HUDEP-2 (cell line): Measurements from ENCODE around the gene FBXO28.

Experiments used
- DNase-seq, 76 experiments: peaks; one replicate each; lab custom pipeline; 2025; ENCODE audit not compliant: unreplicated experiment in 76 of 76; lab: John Stamatoyannopoulos, UW

The FBXO28 gene

DNA sequence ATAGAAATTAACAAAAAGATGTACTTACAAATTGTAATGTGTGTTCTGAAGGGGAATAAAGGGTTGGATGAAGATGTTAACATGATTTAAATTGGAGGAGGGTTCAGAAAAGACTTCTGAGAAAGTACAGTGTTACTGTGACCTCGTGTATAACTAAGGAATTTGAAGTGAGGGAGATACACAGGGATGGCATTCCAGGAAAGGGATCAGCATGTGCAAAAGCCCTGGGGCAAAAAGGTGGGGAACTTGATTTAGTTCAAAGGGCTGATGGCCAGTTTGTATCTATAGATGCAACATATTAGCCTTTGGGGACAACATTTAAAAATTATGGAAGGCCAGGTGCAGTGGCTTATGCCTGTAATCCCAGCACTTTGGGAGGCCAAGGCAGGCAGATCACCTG is 35.8 kb downstream of the FBXO28 start:
- DNase-seq = no peak

DNA sequence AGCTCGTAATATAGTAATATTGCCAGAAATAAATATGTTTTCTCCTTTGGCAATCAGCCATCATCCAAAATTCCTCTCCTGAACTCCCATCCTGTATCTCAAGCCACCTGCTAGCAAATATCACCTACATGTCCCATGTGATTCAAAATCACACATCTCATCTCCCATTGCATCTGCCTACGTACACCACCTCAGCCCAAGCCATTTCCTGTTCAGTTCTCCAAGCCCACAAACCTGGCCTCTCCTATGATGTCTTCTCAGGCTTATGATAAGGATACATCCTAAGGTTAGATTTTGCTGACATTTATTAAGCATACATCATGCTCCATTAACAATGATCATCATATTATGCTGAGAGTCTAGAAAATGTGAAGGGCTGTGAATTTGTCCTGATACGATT is 37.2 kb downstream of the FBXO28 start:
- no peak for DNase-seq

DNA sequence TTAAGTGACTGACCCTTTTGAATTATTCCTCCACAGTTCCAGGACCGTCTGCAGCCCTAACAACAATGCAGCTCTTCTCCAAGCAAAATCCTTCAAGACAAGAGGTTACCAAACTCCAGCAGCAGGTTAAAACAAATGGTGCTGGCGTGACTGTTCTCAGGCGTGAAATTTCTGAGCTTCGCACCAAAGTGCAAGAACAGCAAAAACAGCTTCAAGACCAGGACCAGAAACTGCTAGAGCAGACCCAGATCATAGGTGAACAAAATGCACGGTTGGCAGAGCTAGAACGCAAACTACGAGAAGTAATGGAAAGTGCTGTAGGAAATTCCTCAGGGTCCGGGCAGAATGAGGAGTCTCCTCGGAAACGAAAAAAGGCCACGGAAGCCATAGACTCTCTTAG is 43.4 kb downstream of the FBXO28 start:
- DNase-seq = no peak

DNA sequence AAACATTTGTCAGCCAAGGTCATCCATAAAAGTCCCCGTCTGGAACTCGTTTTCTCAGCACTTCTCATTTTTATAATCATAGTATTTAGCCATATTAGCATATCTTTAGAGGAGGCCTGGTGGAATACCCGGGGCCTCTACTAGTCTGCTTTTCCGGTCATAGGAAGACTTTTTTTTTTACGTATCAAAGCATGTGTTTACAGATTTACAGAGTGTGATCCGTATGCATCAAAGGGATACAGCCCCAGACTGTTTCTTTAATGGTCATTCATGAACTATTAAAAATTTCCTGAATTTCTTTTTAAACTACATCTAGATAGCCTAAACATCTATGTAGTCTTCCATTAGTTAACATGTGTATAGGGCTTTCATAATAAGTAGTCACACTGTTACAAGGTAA is 45.6 kb downstream of the FBXO28 start:
- no peak for DNase-seq

DNA sequence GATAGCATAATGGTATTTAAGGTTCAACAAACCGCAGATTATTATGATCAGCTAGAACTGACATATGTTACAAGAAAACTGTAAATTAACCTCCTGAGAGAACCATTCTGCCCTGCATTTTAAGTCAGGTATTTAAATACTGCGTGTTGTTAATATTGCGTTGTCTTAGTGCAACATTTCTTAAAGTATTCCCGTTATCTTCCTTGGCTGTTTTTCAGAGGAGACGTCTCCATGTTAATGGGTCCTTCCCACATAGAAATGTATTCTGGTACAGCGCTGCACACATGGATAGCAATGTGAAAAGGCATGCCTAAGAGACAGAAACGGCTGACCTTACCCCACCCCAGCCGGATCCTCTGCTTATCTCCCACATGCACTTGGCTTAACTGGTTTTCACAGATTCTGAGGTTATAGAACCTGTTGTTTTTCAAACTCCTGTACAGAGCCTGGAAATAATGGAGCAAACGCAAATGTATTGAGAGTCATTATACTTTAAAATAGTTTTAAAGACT is 46.3 kb downstream of the FBXO28 start:
- DNase-seq = peak in 72 of 76 experiments; percentile 12 to 86 (median 65)

DNA sequence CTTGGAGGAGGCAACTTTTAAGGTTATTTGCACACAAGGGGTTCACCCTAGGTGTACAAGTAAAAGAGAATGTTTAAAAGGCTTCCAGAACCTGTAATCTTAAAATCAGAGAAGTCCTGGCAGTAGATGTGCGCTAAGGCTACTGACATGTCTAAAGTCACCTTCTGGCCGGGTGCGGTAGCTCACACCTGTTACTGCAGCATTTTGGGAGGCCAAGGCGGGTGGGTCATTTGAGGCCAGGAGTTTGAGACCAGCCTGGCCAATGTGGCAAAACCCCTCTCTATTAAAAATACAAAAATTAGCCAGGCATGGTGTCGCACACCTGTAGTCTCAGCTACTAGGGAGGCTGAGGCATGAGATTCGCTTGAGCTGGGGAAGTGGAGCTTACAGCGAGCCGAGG is 48.9 kb downstream of the FBXO28 start:
- DNase-seq = no peak

DNA sequence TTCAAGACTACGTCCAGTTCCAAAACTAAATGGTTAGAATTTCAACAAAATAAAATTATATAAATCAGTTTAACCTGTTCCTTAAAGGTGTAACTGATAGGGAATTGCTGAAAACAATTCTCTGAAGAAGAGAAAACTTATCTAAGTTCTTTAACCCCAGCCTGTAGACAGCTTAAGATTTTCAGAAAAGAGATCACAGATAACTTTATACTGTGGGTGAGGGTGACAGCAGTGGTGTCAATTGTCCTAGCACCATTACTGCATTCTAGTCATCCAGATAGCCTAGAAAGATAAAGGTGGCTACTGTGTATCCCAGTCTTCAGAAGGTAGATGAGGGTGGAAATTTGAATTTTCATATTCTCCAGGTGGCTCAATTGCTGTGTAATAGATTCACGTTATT is 49.4 kb downstream of the FBXO28 start:
- DNase-seq = no peak

DNA sequence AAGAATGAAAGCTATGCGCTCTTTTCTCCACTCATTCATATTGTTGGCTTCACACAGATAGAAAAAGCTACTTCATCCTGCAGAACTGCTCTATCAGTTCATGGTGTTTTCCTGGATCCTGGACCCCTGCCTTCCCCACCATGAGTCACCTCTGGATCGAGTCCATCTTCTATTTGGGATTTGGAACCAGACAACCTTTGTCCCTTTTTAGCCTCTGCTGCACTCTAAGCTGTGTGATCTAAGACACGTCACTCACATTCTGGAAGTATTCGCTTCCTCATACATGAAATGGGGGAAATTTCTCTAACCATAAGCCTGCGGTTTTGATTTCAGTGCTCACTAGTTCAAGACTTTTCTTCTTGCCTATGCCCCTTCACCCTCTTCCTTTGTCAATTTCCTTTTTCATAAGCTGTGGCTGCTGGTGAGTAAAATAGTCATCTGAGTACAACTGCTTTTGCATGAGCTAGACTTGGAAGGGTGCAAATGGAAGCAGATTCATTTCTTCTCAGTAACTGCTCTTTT is 55.0 kb downstream of the FBXO28 start:
- no peak for DNase-seq

DNA sequence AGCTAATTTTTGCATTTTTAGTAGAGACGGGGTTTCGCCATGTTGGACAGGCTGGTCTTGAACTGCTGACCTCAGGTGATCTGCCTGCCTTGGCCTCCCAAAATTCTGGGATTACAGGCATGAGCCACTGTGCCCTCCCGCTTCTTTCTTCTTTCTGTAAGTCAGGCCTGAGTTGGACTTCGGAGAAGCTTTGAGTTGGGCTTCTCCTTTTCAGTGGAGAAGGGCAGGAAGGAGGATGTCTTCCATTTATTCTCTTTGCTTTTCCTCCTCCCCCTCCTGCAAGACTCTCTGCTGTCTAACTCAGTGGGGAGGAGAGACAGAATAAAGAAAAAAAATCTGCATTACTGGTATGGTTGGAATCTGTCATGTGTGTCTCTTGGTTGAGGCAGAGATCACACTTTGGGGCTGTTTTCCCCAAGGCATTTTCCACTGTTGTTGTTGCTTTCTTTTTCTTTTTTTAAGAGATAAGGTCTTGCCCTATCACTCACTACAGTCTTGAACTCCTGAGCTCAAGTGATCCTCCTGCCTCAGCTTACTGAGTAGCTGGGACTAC is 55.9 kb downstream of the FBXO28 start:
- DNase-seq = no peak

DNA sequence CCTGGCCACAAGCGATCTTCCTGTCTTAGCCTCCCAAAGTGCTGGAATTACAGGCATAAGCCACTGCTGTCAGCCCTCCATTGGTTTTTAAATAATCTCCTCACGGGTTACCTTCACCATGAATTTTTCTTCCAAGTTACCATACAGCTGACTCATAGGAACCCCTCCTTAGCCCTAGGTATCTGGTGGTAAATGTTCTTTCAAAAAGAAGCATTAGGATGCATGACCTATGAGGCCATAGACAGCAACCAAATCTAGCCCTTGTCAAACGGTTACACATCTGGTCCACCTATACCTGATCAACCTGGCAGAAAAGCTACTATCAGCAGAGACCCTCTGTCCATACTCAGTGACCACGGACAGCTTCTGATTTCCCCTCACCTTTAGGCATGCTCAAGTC is 56.4 kb downstream of the FBXO28 start:
- DNase-seq = no peak

DNA sequence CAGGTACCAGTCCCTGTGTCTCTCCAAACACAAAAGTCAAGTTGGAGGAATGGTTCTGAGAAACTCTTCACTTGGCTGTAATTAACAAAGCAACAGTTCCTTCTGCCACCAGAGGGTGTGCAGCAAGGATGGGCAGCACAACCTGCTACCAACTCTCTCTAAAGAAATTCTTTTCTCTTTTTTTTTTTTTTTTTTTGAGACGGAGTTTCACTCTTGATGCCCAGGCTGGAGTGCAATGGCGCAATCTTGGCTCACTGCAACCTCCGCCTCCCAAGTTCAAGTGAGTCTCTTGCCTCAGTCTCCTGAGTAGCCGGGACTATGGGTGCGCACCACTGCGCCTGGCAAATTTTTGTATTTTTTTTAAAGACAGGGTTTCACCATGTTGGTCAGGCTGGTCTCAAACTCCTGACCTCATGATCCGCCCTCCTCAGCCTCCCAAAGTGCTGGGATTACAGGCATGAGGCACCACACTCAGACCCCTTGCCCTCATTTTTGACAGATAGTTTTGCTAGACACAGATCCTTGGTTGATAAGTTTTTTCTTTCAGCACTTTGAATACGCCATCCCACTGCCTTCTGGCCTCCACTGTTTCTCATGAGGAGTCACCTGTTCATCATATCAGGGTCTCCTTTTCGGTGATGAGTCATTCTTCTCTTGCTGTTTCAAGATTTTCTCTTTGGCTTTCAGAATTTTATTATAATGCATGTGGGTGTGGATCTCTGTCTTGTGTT is 57.0 kb downstream of the FBXO28 start:
- DNase-seq = peak in 4 of 76 experiments; percentile 3 to 29 (median 8)

DNA sequence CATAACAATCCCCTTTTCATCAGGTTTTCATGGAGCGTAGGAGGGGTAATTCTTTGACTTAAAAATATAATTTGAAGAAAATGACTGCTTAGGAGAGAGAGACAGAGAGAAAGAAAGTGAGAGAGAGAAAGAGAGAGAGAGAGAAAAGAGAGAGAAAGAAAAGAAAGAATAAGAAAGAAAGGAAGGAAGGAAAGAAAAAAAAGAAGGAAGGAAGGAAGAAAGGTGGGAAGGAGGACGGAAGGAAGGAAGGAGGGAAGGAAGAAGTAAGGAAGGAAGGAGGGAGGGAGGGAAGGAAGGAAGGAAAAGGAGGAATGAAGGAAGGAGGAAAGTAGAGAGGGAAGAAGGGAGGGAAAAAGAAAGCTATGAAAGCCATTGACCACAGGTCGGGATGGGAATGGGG is 58.3 kb downstream of the FBXO28 start:
- DNase-seq = no peak

DNA sequence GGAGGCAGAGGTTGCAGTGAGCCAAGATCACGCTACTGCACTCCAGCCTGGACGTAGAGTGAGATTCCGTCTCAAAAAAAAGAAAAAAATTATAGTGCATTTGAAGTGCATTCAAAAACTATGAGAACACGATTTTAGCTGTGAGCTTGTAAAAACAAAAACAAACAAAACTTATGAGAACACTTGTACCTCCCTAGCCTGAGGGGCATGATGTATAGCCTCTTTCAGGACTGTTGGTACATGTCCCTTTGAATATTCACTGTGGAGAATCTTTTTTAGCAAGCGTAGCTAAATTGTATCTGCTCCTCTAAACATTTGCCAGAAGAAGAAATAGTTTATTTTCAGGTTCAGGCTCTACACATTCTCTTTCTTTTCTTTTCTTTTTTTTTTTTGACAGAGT is 59.6 kb downstream of the FBXO28 start:
- DNase-seq = no peak

DNA sequence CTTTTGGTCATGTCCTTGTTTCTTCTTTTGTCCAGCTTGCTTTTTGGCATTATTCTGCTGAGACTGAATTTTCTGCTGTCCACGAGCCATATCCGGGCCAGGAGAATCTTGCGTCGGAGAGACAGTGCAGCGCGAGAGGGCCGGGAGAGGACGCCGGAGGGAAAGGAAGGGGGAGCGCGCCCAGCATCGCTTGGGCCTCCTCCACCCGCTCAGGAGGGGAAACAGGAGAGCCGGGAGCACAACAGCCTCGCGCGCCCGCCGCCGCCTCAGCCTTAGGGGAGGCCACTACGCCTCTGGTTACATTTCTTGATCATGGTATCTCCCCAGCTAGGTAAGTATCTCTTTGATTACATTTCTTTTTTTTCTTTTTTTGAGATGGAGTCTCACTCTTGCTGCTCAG is 61.7 kb downstream of the FBXO28 start:
- DNase-seq = no peak

DNA sequence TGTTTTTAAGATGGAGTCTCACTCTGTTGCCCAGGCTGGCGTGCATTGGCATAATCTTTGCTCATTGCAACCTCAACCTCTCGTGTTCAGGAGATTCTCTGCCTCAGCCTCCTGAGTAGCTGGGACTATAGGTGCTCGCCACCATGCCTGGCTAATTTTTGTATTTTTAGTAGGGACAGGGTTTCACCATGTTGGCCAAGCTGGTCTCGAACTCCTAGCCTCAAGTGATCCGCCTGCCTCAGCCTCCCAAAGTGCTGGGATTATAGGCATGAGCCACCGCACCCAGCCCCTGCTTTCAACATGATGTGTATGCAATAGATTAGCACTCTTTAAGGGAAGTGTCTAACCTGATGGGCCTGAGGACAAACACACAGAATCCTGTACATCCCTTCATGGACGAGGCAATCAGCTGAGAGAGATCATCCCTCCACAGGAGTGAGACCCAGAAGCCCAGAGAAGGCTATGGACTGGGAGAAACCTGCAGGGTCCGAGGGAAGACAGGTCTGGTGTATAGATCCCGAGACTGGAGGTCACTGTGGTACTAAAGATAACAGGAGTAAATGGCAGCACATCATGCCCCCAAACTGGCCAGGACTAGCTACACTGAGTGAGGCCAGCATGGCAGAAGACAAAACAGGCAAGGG is 63.6 kb downstream of the FBXO28 start:
- no peak for DNase-seq

DNA sequence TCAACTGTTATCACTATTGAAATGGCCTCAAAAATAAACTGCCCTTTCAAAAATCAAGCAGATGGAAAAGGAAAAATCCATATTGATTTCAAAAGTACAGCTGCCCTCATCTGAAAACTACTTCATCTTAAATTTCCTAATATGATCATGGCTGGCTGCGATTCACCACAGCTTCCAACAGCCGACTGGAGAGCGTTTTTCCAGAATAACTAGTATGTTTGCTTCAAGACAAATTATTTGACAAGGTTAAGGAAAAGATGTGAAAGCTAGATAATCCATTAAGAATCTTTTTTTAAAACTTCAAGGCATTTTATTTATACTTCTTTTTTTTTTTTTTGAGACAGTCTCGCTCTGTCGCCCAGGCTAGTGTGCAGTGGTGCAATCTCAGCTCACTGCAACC is 65.0 kb downstream of the FBXO28 start:
- DNase-seq = no peak

DNA sequence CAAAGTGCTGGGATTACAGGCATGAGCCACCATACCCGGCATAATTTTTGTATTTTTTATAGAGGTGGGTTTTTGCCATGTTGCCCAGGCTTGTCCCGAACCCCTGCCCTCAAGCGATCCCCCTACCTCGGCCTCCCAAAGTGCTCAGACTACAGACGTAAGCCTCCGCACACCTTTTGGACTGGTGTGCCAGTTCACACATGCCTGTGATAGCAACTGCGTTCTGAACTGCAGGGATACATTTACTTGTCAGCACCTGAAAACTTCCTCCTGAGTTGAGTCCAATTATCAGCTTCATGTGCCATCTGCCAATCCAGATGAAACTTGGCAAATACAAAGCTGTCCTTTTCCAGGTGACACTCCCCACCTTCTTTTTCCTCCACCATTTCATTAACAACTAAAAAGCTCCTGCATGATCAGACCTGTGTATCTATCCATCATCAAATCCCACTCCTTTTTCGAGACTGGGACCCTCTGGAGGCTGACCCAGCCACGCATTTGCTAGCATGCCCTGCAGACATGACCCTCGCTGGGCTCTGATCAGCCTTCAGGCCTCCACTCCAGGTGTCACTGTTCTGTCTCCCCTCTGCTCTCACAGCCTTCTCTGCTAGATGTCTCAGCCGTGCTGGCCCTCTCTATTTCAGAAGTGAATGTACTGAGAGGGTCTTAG is 67.0 kb downstream of the FBXO28 start:
- DNase-seq = no peak

DNA sequence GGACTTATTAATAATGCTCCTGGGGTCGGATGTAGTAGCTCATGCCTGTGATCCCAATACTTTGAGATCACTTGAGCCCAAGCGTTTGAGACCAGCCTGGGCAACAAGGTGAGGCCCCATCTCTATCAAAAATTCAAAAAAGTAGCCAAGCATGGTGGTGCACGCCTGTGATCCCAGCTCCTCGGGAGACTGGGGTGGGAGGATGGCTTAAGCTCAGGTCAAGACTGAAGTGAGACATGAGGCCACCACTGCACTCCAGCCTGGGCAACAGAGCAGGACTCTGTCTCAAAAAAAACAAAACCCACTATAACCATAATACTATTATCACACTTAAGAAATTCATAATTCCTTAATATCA is 67.5 kb downstream of the FBXO28 start:
- no peak for DNase-seq

DNA sequence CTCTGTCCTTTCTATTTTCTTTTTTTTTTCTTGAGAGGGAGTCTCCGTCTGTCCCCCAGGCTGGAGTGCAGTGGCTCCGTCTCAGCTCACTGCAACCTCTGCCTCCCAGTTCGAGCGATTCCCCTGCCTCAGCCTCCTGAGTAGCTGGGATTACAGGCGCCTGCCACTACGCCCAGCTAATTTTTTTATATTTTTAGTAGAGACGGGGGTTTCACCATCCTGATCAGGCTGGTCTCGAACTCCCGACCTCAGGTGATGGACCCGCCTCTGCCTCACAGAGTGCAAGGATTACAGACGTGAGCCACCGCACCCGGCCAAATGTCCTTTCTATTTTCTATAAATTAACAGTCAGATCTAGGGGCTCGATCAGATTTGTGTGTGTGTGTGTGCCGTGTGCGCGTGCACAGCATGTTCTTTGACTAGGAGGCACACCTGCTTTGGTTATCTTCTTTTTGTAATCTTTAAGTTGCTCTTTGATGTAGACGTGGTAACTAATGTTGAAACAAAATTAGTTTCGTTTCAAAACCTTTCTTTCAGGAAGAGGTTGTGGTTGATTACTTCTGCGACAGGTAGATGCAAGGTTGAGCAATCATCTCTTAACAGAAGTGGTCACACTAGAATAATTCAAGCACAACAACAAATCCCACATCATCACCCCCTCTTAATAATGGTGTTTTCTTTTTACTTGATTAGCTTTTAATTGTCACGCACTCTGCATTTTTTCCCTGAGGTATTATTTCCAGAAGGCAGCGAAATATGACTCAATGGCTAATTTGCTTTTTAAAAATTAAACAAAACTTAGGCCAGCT is 68.3 kb downstream of the FBXO28 start:
- peak in 1 of 76 experiments; percentile 38 for DNase-seq

DNA sequence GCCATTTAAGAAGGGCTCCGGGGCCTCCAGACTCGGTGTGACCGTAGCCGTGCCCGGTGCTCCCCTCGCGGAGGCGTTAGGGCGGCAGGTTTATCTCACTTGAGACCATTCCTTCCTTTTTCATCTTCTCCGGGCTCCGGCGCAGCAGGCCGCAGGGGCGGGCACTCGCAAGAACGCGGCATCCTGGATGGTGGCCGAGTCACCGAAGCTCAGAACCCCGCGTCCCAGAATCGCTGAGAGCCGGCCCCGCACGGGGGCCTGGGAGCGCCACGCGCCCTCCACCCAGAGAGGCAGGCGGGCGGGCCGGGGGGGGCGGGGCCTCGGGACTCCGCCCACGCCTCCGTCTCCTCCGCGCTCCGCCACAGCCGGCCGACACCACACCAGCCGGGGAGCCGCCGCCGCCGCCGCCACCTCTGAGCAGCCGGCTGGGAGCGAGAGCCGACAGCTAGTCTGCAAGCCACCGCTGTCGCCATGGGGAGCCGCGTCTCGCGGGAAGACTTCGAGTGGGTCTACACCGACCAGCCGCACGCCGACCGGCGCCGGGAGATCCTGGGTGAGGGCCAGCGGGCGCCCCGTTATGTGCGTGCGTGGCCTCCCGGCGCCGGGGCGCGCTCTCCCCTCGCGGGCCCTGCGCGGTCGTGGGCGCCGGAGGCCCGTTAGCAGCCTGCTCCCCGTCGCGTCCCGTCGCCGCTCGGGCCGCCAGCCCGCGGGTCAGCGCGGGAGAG is 69.1 kb downstream of the FBXO28 start, which contains the start of gene DEGS1:
Gene DEGS1 (plus strand): TSS at position 375 of the 725 bp plus-strand sequence. CDS start 97 bp downstream, at position 472.
- DNase-seq = peak in 73 of 76 experiments; percentile 22 to 91 (median 69)
